Activated naive CD8-positive, alpha-beta T cell treated with anti-CD3 and anti-CD28 coated beads, Interleukin-2, amount 10 ng/mL, durations not matched to agents 7 days and 5 days (primary cell): ENCODE measurements around the gene MXD4. TPM values are rescaled to one million over a fixed set of nuclear protein-coding genes. Genes with fewer than 3 reads are reported as not detected.
A peak's percentile ranks its signal among the peaks of the same experiment; 100 is the strongest.

ENCODE experiments used
- ATAC-seq: fragments of 150-1000 bp; cut with Tn5 transposase; one replicate; pipeline ENCODE4 v1.10.0; 2021; ENCODE audit warnings: low read depth, moderate library complexity
- POLR2A ChIA-PET: fragments of 350-600 bp; sonication (Branson Sonifier 250); formaldehyde crosslinking; loops from one replicate; lab custom pipeline; 2021; ENCODE audit warnings: antibody characterized with exemption; lab: Charles Lee
- DNase-seq: peaks from one replicate; pipeline ENCODE4 v3.0.0; 2021
- H3K27ac Mint-ChIP-seq: one replicate; pipeline ENCODE4 v1.8.0; 2022; ENCODE audit warnings: mild to moderate bottlenecking, mixed read lengths
- H3K27me3 Mint-ChIP-seq: one replicate; pipeline ENCODE4 v1.8.0; 2022; ENCODE audit warnings: mild to moderate bottlenecking, moderate library complexity, mixed read lengths
- H3K36me3 Mint-ChIP-seq: one replicate; pipeline ENCODE4 v1.8.0; 2021; ENCODE audit warnings: mild to moderate bottlenecking, mixed read lengths
- H3K4me1 Mint-ChIP-seq: one replicate; pipeline ENCODE4 v1.8.0; 2021; ENCODE audit warnings: mixed read lengths
- H3K4me3 Mint-ChIP-seq: one replicate; pipeline ENCODE4 v1.8.0; 2022; ENCODE audit warnings: mild to moderate bottlenecking, moderate library complexity, mixed read lengths
- H3K9me3 Mint-ChIP-seq: one replicate; pipeline ENCODE4 v1.8.0; 2021; ENCODE audit warnings: mixed read lengths
- total RNA-seq, 2 experiments: library from RNA; stranded (reverse); gene quantifications; one replicate each; pipeline ENCODE4 v1.2.3, GENCODE V29; 2021

MXD4 gene
- total RNA-seq, 2 experiments from 2014 or later = 26.2 to 33.2 TPM

GRCh38 chr4:2259541-2260343, 2.2 kb downstream of the MXD4 start:
- Mint-ChIP-seq H3K27me3 (no peaks in the 10 kb centered on the region), H3K36me3 (no peaks in the 10 kb centered on the region), H3K9me3 (no peaks in the 10 kb centered on the region), H3K4me1 (no peaks in the 10 kb centered on the region), H3K27ac (no peak overlapping the region), H3K4me3 (no peak overlapping the region)
- ATAC-seq = no peak
- no peak for DNase-seq
- POLR2A ChIA-PET = interaction anchor here (0.7 to 1.1 kb wide), 2 partner anchors 19 to 209 kb away, joined by 3 to 4 read pairs; partner anchors contain the start of gene RNF4

- DNase-seq (peak; percentile 30), ATAC-seq (no peak)
- Mint-ChIP-seq H3K4me1 (no peaks in the 10 kb centered on the region), H3K36me3 (no peaks in the 10 kb centered on the region), H3K27ac (no peak overlapping the region), H3K4me3 (no peak overlapping the region), H3K9me3 (no peaks in the 10 kb centered on the region), H3K27me3 (no peaks in the 10 kb centered on the region)
- POLR2A ChIA-PET = interaction anchor here (1.6 kb wide), 1 partner anchor 17 kb away, joined by 5 read pairs; the partner anchor contains the start of genes HAUS3 and POLN
These were observed 2.8 kb downstream of the MXD4 start for GRCh38 chr4:2259036-2259540.

GRCh38 chr4:2258091-2259035, 3.5 kb downstream of the MXD4 start:
- Mint-ChIP-seq H3K9me3 (no peaks in the 10 kb centered on the region), H3K36me3 (no peaks in the 10 kb centered on the region), H3K27me3 (no peaks in the 10 kb centered on the region), H3K4me3 (no peak overlapping the region), H3K4me1 (no peaks in the 10 kb centered on the region), H3K27ac (no peak overlapping the region)
- POLR2A ChIA-PET = interaction anchor here (1.5 to 1.6 kb wide), 2 partner anchors 16 to 32 kb away, joined by 3 to 5 read pairs; partner anchors contain the start of genes HAUS3 and POLN
- peak; percentile 32 for DNase-seq
- ATAC-seq = no peak

- POLR2A ChIA-PET = interaction anchor here (1.5 to 1.6 kb wide), 2 partner anchors 15 to 33 kb away, joined by 3 to 5 read pairs; partner anchors contain the start of genes HAUS3 and POLN
- no peak overlapping the region for H3K27ac Mint-ChIP-seq
These were observed 4.4 kb downstream of the MXD4 start for GRCh38 chr4:2257361-2258081.

GRCh38 chr4:2256781-2257191, 5.1 kb downstream of the MXD4 start:
- no peak overlapping the region for H3K27ac Mint-ChIP-seq
- no peak for ATAC-seq
- no peaks in the 10 kb centered on the region for H3K4me1 Mint-ChIP-seq
- H3K9me3 Mint-ChIP-seq = no peaks in the 10 kb centered on the region
- DNase-seq = no peak
- H3K27me3 Mint-ChIP-seq = no peaks in the 10 kb centered on the region
- H3K4me3 Mint-ChIP-seq = no peak overlapping the region
- POLR2A ChIA-PET = interaction anchor here (1.2 to 1.5 kb wide), 2 partner anchors 11 to 34 kb away, joined by 3 to 4 read pairs; no protein-coding TSS in a partner anchor
- H3K36me3 Mint-ChIP-seq = no peaks in the 10 kb centered on the region

More at GRCh38 chr4:2257361-2258081, 4.4 kb downstream of the MXD4 start:
- Mint-ChIP-seq H3K9me3 (no peaks in the 10 kb centered on the region), H3K27me3 (no peaks in the 10 kb centered on the region), H3K36me3 (no peaks in the 10 kb centered on the region), H3K4me1 (no peaks in the 10 kb centered on the region), H3K4me3 (no peak overlapping the region)
- ATAC-seq (no peak), DNase-seq (peak; percentile 28)

- no peak for DNase-seq
- Mint-ChIP-seq H3K4me1 (no peaks in the 10 kb centered on the region), H3K4me3 (no peak overlapping the region), H3K9me3 (no peaks in the 10 kb centered on the region), H3K27me3 (no peaks in the 10 kb centered on the region), H3K27ac (no peak overlapping the region), H3K36me3 (no peaks in the 10 kb centered on the region)
- ATAC-seq = no peak
- POLR2A ChIA-PET = interaction anchor here (1.2 kb wide), 1 partner anchor 10 kb away, joined by 4 read pairs; no protein-coding TSS in a partner anchor
These were observed 5.7 kb downstream of the MXD4 start for GRCh38 chr4:2256156-2256731.

GRCh38 chr4:2255501-2256155, 6.3 kb downstream of the MXD4 start:
- Mint-ChIP-seq H3K9me3 (no peaks in the 10 kb centered on the region), H3K4me1 (no peaks in the 10 kb centered on the region), H3K36me3 (no peaks in the 10 kb centered on the region), H3K4me3 (no peak overlapping the region), H3K27me3 (no peaks in the 10 kb centered on the region), H3K27ac (no peak overlapping the region)
- no peak for DNase-seq
- POLR2A ChIA-PET = interaction anchor here (1.2 kb wide), 1 partner anchor 9 kb away, joined by 4 read pairs; no protein-coding TSS in a partner anchor
- ATAC-seq = no peak

GRCh38 chr4:2254665-2255500, 7.0 kb downstream of the MXD4 start:
- Mint-ChIP-seq H3K36me3 (no peaks in the 10 kb centered on the region), H3K27ac (no peak overlapping the region), H3K27me3 (no peaks in the 10 kb centered on the region), H3K9me3 (no peaks in the 10 kb centered on the region), H3K4me3 (no peak overlapping the region), H3K4me1 (no peaks in the 10 kb centered on the region)
- DNase-seq (no peak), ATAC-seq (no peak)
- POLR2A ChIA-PET = no interaction called here

GRCh38 chr4:2253160-2254084, 8.5 kb downstream of the MXD4 start:
- DNase-seq (no peak), ATAC-seq (no peak)
- no peaks in the 10 kb centered on the region for H3K36me3 Mint-ChIP-seq
- no peak overlapping the region for H3K4me3 Mint-ChIP-seq
- POLR2A ChIA-PET = interaction anchor here (0.6 kb wide), 1 partner anchor 7 kb away, joined by 4 read pairs; no protein-coding TSS in a partner anchor
- H3K4me1 Mint-ChIP-seq = no peaks in the 10 kb centered on the region
- no peaks in the 10 kb centered on the region for H3K9me3 Mint-ChIP-seq
- H3K27me3 Mint-ChIP-seq = no peaks in the 10 kb centered on the region
- H3K27ac Mint-ChIP-seq = no peak overlapping the region

- Mint-ChIP-seq H3K4me1 (no peaks in the 10 kb centered on the region), H3K27ac (no peak overlapping the region), H3K4me3 (no peak overlapping the region), H3K9me3 (no peaks in the 10 kb centered on the region), H3K36me3 (no peaks in the 10 kb centered on the region), H3K27me3 (no peaks in the 10 kb centered on the region)
- POLR2A ChIA-PET = interaction anchor here (0.6 kb wide), 1 partner anchor 8 kb away, joined by 4 read pairs; no protein-coding TSS in a partner anchor
- DNase-seq (no peak), ATAC-seq (no peak)
These were observed 9.3 kb downstream of the MXD4 start for GRCh38 chr4:2252530-2253091.
